ENCODE results near the gene TGIF2. TPM values are rescaled to one million over a fixed set of nuclear protein-coding genes. Genes with fewer than 3 reads are reported as not detected.

The TGIF2 gene
- total and polyA plus RNA-seq, 2 donors (not counting 1 experiment from before 2014, with no cell fraction given) = 24.0 to 45.6 TPM

DNA sequence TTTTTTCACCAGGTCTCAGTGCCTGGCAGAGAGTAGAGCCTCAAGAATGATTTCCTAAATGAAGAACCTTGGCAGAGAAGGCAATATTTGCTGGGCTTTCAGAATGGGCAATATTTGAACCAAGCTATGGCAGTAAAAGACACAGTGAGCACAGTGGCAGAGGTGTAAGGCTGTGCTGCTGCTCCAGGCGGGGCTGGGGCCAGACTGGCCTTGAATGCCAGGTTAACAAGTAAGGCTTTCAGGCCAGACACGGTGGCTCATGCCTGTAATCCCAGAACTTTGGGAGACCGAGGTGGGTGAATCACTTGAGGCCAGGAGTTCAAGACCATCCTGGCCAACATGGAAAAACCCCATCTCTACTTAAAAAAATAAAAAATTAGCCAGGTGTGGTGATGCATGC is 40.6 kb upstream of the TGIF2 start:
- Histone ChIP-seq H4K20me1 (ENCODE audit: control insufficient read depth, insufficient read depth, low read length, poor library complexity, severe bottlenecking) (no peaks in the 10 kb centered on the region), H3K9me3 (ENCODE audit: control extremely low read depth in 1 of 3, control insufficient read depth in 2 of 3, insufficient read depth in 1 of 3, low read length in 2 of 3) (no peaks in the 10 kb centered on the region), H3K9ac (ENCODE audit: low read length) (no peak overlapping the region), H3K4me1 (ENCODE audit: control insufficient read depth in 2 of 2, insufficient read depth in 2 of 2, low read length in 2 of 2) (no peaks in the 10 kb centered on the region), H3K79me2 (ENCODE audit: control insufficient read depth, insufficient read depth, low read length) (no peaks in the 10 kb centered on the region), H3K4me3 (ENCODE audit: control extremely low read depth in 1 of 5, extremely low read depth in 1 of 5, insufficient read depth in 1 of 5, low read depth in 2 of 5, low read length in 4 of 5) (no peak overlapping the region), H3K27me3 (replicated peaks in 1 of 4; ENCODE audit: control extremely low read depth in 1 of 4, control insufficient read depth in 3 of 4, insufficient read depth in 4 of 4, low read length in 3 of 4) (no peaks in the 10 kb centered on the region), H3K27ac (ENCODE audit: low read length in 2 of 2) (no peak overlapping the region), H3K4me2 (replicated peaks; ENCODE audit: low read depth, low read length, poor library complexity, severe bottlenecking) (no peak overlapping the region), H3K36me3 (replicated peaks in 1 of 2; ENCODE audit: control extremely low read depth in 1 of 2, control insufficient read depth in 1 of 2, extremely low read depth in 1 of 2, insufficient read depth in 2 of 2, low read length in 1 of 2) (peaks cover 0 to 4% of the 10 kb centered on the region in 2 experiments), H2AFZ (ENCODE audit: insufficient read depth, low read depth, low read length, poor library complexity, severe bottlenecking) (no peak overlapping the region)
- POLR2A ChIA-PET = no interaction called here
- TF ChIP-seq EZH2 (IDR thresholded peaks at IDR 0.05; ENCODE audit: borderline replicate concordance, insufficient read depth, low read depth, low read length, poor library complexity, severe bottlenecking) (no peak), CTCF (IDR thresholded peaks at IDR 0.05) (no peak)
- Mint-ChIP-seq H3K9me3 (ENCODE audit: insufficient read depth) (no peaks in the 10 kb centered on the region), H3K4me3 (no peak overlapping the region), H3K27me3 (no peaks in the 10 kb centered on the region), H3K27ac (no peak overlapping the region), H3K4me1 (peaks cover 1% of the 10 kb centered on the region)
- DNase-seq (no peak), ATAC-seq (ENCODE audit: low read depth) (no peak)
- CTCF ChIA-PET = no interaction called here
- intact Hi-C loops (cut with micrococcal nuclease) = no loop called here
- 100% methylated on average over 2 of the region's 3 CpGs for WGBS (ENCODE audit: insufficient coverage)

DNA sequence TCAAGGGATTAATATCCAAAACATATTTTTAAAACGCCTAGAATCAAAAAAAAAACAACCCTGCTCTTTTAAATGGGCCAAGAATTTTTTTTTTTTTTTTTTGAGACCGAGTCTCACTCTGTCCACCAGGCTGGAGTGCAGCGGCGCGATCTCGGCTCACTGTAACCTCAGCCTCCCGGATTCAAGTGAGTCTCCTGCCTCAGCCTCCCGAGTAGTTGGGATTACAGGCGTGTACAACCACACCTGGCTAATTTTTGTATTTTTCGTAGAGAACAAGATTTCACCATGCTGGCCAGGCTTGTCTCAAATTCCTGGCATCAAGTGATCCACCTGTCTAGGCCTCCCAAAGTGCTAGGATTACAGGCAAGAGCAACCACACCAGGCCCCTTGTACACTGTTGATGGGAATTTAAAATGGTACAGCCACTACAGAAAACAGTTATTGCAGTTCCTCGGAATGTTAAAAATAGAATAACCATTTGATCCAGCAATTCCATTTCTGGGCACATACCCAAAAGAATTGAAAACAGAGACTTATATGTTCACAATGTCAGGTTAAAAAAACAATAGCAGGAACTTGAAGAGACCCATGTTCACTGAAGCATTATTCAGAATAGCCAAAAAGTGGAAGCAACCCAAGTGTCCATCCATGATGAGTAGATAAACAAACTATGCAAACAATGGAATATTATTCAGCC is 35.2 kb upstream of the TGIF2 start:
- ATAC-seq (ENCODE audit: low read depth) = no peak
- no peak for TF ChIP-seq EZH2 (IDR thresholded peaks at IDR 0.05; ENCODE audit: borderline replicate concordance, insufficient read depth, low read depth, low read length, poor library complexity, severe bottlenecking)
- TF ChIP-seq CTCF (IDR thresholded peaks at IDR 0.05) = no peak
- ChIA-PET POLR2A (no interaction called here), CTCF (interaction anchor here (0.7 to 1.3 kb wide), 4 partner anchors 9 to 299 kb away, joined by 3 to 6 read pairs (median 4); no protein-coding TSS in a partner anchor)
- intact Hi-C loops (cut with micrococcal nuclease) = no loop called here
- WGBS (ENCODE audit: insufficient coverage) = 97% methylated on average over 10 of the region's 11 CpGs
- Histone ChIP-seq H3K27me3 (replicated peaks in 1 of 4; ENCODE audit: control extremely low read depth in 1 of 4, control insufficient read depth in 3 of 4, insufficient read depth in 4 of 4, low read length in 3 of 4) (peaks cover 0 to 3% (median 0%) of the 10 kb centered on the region in 4 experiments), H3K9ac (ENCODE audit: low read length) (no peak overlapping the region), H3K27ac (ENCODE audit: low read length in 2 of 2) (no peak overlapping the region), H3K79me2 (ENCODE audit: control insufficient read depth, insufficient read depth, low read length) (peaks cover 3% of the 10 kb centered on the region), H2AFZ (ENCODE audit: insufficient read depth, low read depth, low read length, poor library complexity, severe bottlenecking) (no peak overlapping the region), H3K9me3 (ENCODE audit: control extremely low read depth in 1 of 3, control insufficient read depth in 2 of 3, insufficient read depth in 1 of 3, low read length in 2 of 3) (no peaks in the 10 kb centered on the region), H3K4me3 (ENCODE audit: control extremely low read depth in 1 of 5, extremely low read depth in 1 of 5, insufficient read depth in 1 of 5, low read depth in 2 of 5, low read length in 4 of 5) (no peak overlapping the region), H4K20me1 (ENCODE audit: control insufficient read depth, insufficient read depth, low read length, poor library complexity, severe bottlenecking) (no peaks in the 10 kb centered on the region), H3K36me3 (replicated peaks in 1 of 2; ENCODE audit: control extremely low read depth in 1 of 2, control insufficient read depth in 1 of 2, extremely low read depth in 1 of 2, insufficient read depth in 2 of 2, low read length in 1 of 2) (no peaks in the 10 kb centered on the region), H3K4me1 (ENCODE audit: control insufficient read depth in 2 of 2, insufficient read depth in 2 of 2, low read length in 2 of 2) (peaks cover 9 to 15% of the 10 kb centered on the region in 2 donors), H3K4me2 (replicated peaks; ENCODE audit: low read depth, low read length, poor library complexity, severe bottlenecking) (no peak overlapping the region)
- DNase-seq = no peak
- Mint-ChIP-seq H3K4me3 (no peak overlapping the region), H3K9me3 (ENCODE audit: insufficient read depth) (no peaks in the 10 kb centered on the region), H3K27me3 (no peaks in the 10 kb centered on the region), H3K4me1 (peaks cover 3% of the 10 kb centered on the region), H3K27ac (no peak overlapping the region)

Measured in B cell (primary cell).